OCI-LY7 (cell line): ENCODE measurements around the gene SPRYD7. TPM values are rescaled to one million over a fixed set of nuclear protein-coding genes. Genes with fewer than 3 reads are reported as not detected.
A peak's percentile ranks its signal among the peaks of the same experiment; 100 is the strongest.

Experiments used
- Bru-seq: library from RNA; stranded (reverse); fragments of 400-500 nt; gene quantifications from one replicate; lab custom pipeline; 2021; lab: Mats Ljungman, UMichigan
- BruChase-seq, 2 experiments: library from RNA; stranded (reverse); fragments of 400-500 nt; gene quantifications; one replicate each; lab custom pipeline; 2021; lab: Mats Ljungman, UMichigan
- BruUV-seq: library from RNA; stranded (reverse); fragments of 400-500 nt; replicated peaks from 2 replicates; lab custom pipeline; 2021; lab: Mats Ljungman, UMichigan
- CTCF ChIA-PET: fragments of 300-600 bp; sonication (Branson Sonifier 250); formaldehyde crosslinking; loops from one replicate; lab custom pipeline; 2022; ENCODE audit warnings: antibody characterized with exemption; ENCODE audit not compliant: unreplicated experiment; lab: Charles Lee
- POLR2A ChIA-PET: fragments of 300-600 bp; sonication (Branson Sonifier 250); formaldehyde crosslinking; loops from one replicate; lab custom pipeline; 2022; ENCODE audit warnings: antibody characterized with exemption; lab: Charles Lee
- DNase-seq: peaks from one replicate; pipeline ENCODE4 v3.0.0-alpha.2; 2015; ENCODE audit warnings: low spot score
- H2AFZ ChIP-seq: fragments of 200-600 bp; sonication (generic), shearing (Covaris generic); 2 replicates; pipeline ENCODE4 v1.6.1; 2014; ENCODE audit warnings: mild to moderate bottlenecking, antibody characterized with exemption, low read length, moderate library complexity
- H3K27ac ChIP-seq: fragments of 200-600 bp; sonication (generic); 2 replicates; pipeline ENCODE4 v1.5.1; 2014; ENCODE audit warnings: mixed run types, low read depth, mild to moderate bottlenecking, moderate library complexity, low read length, inconsistent platforms; ENCODE audit not compliant: poor library complexity, severe bottlenecking
- H3K36me3 ChIP-seq: fragments of 200-600 bp; sonication (generic); 2 replicates; pipeline ENCODE4 v1.6.1; 2014; ENCODE audit warnings: mild to moderate bottlenecking, antibody characterized with exemption, low read length, moderate library complexity, mixed read lengths; ENCODE audit not compliant: insufficient read depth
- H3K4me1 ChIP-seq: fragments of 200-600 bp; sonication (generic); 2 replicates; pipeline ENCODE4 v1.5.1; 2014; ENCODE audit warnings: mild to moderate bottlenecking, low read length; ENCODE audit not compliant: insufficient read depth, poor library complexity, severe bottlenecking
- H3K4me2 ChIP-seq: fragments of 200-600 bp; sonication (generic); 2 replicates; pipeline ENCODE4 v1.6.1; 2014; ENCODE audit warnings: mild to moderate bottlenecking, low read length
- H3K4me3 ChIP-seq: fragments of 200-600 bp; sonication (generic); 2 replicates; pipeline ENCODE4 v1.5.1; 2014; ENCODE audit warnings: mild to moderate bottlenecking, low read depth, low read length; ENCODE audit not compliant: poor library complexity, severe bottlenecking
- H3K79me2 ChIP-seq: fragments of 200-600 bp; sonication (generic); 2 replicates; pipeline ENCODE4 v1.6.1; 2016; ENCODE audit warnings: low read depth, mild to moderate bottlenecking, low read length, moderate library complexity, mixed read lengths; ENCODE audit not compliant: insufficient read depth
- H3K9me2 ChIP-seq: fragments of 200-600 bp; sonication (generic); 2 replicates; pipeline ENCODE4 v1.6.1; 2016; ENCODE audit warnings: mild to moderate bottlenecking, low read length, mixed read lengths; ENCODE audit not compliant: insufficient read depth
- H3K9me3 ChIP-seq: fragments of 200-600 bp; sonication (generic); 2 replicates; pipeline ENCODE4 v1.6.1; 2014; ENCODE audit warnings: mild to moderate bottlenecking, mixed run types, low read length, mixed read lengths
- H4K20me1 ChIP-seq: fragments of 200-600 bp; sonication (generic); 2 replicates; pipeline ENCODE4 v1.6.1; 2014; ENCODE audit warnings: mild to moderate bottlenecking, antibody characterized with exemption, low read length, moderate library complexity, mixed read lengths; ENCODE audit not compliant: insufficient read depth
- CTCF ChIP-seq: fragments of 200-600 bp; sonication (generic); conservative IDR thresholded peaks from 2 replicates; pipeline ENCODE4 v1.5.1; 2014; ENCODE audit warnings: mild to moderate bottlenecking, antibody characterized with exemption, low read length, moderate library complexity, mixed read lengths
- EZH2phosphoT487 ChIP-seq: fragments of 200-600 bp; sonication (generic); IDR thresholded peaks from 2 replicates; pipeline ENCODE4 v1.6.1; 2018; ENCODE audit warnings: low read depth, borderline replicate concordance, mild to moderate bottlenecking, mixed run types, antibody characterized with exemption, low read length, moderate library complexity, mixed read lengths
- intact Hi-C: fragments of 100-400 bp; cut with micrococcal nuclease; formaldehyde crosslinking; loops from one replicate; pipeline ENCODE4 v1.10.0; 2022; ENCODE audit not compliant: unreplicated experiment
- long read RNA-seq: library from polyadenylated mRNA; stranded (forward); transcript quantifications from one replicate; pipeline ENCODE4 v2.0.0, GENCODE V29; 2022
- total RNA-seq, 2 experiments: library from RNA; depleted of rRNA in 1 of 2; stranded (reverse); fragments of >200 nt in 1 of 2; shearing (Covaris generic) in 1 of 2; gene quantifications; 2 replicates each; pipeline ENCODE4 v1.2.3, GENCODE V29; 2014 to 2022

The SPRYD7 gene
- total RNA-seq (2014; rRNA removed; shearing (Covaris generic)) (5.0 and 6.8 TPM in 2 replicates), total RNA-seq (2022) (10.6 and 13.2 TPM in 2 replicates), Bru-seq, nascent RNA (percentile 62 among the genes with signal in this experiment), BruChase-seq, experiment 1, labeled RNA remaining after a 6-hour chase (percentile 58 among the genes with signal in this experiment), BruChase-seq, experiment 2, labeled RNA remaining after a 2-hour chase (percentile 60 among the genes with signal in this experiment)
- long read RNA-seq, transcript SPRYD7-201 (5 exons, 3,053 nt): major isoform, 31 of 52 reads
- long read RNA-seq, partial matches to known transcripts: 10 of 52 reads
- long read RNA-seq, other reads (novel, unspliced or antisense): 6 of 52 reads

GRCh38 chr13:49936075-49936967 is at the start of gene SPRYD7:
SPRYD7 (minus strand) TSS chr13:49936340; CDS start chr13:49936235, 105 bp downstream.
- Histone ChIP-seq H4K20me1 (no peaks in the 10 kb centered on the region), H3K36me3 (no peaks in the 10 kb centered on the region), H3K4me2 (peak within 1 kb of the TSS; percentile 97), H3K9me3 (no peaks in the 10 kb centered on the region), H3K9me2 (no peaks in the 10 kb centered on the region), H3K27ac (peak within 1 kb of the TSS; percentile 34), H3K4me3 (peak within 1 kb of the TSS; percentile 81), H3K4me1 (peaks cover 29% of the 10 kb centered on the region), H3K79me2 (peaks cover 5% of the 10 kb centered on the region; the same call in 1 of the 2 replicates), H2AFZ (peak within 1 kb of the TSS; percentile 89)
- DNase-seq: peak; percentile 98
- ChIA-PET POLR2A (interaction anchor here (0.5 to 2.3 kb wide), 10 partner anchors 14 to 846 kb away, joined by 3 to 8 read pairs (median 3); partner anchors contain the start of gene KPNA3), CTCF (interaction anchor here (0.6 to 1.1 kb wide), 9 partner anchors 9 to 1057 kb away, joined by 3 to 4 read pairs (median 3); partner anchors contain the start of gene KPNA3)
- no peak for TF ChIP-seq EZH2phosphoT487
- peak; percentile 84 for TF ChIP-seq CTCF
- intact Hi-C loops: loop anchor here (1.0 to 5.0 kb wide), 5 partner anchors 61 to 976 kb away; partner anchors contain the start of genes KPNA3 and TRIM13
- no TSS peak for BruUV-seq

- no peak for TF ChIP-seq CTCF
- no peak for TF ChIP-seq EZH2phosphoT487
- intact Hi-C loops: no loop called here
- CTCF ChIA-PET: no interaction called here
These were observed 49.0 kb upstream of the SPRYD7 start for GRCh38 chr13:49985129-49985528.

More at GRCh38 chr13:49985129-49985528, 49.0 kb upstream of the SPRYD7 start:
- Histone ChIP-seq H3K4me3 (no peak overlapping the region), H3K36me3 (peaks cover 40% of the 10 kb centered on the region), H3K4me1 (peaks cover 11% of the 10 kb centered on the region), H2AFZ (no peak overlapping the region), H3K79me2 (no peaks in the 10 kb centered on the region), H3K4me2 (peak overlapping the region; percentile 10; the same call in 1 of the 2 replicates), H3K27ac (no peak overlapping the region), H4K20me1 (no peaks in the 10 kb centered on the region), H3K9me2 (no peaks in the 10 kb centered on the region), H3K9me3 (no peaks in the 10 kb centered on the region)
- POLR2A ChIA-PET: interaction anchor here (0.6 to 0.7 kb wide), 5 partner anchors 21 to 935 kb away, joined by 3 to 4 read pairs (median 4); no protein-coding TSS in a partner anchor
- no TSS peak for BruUV-seq
- peak; percentile 43 for DNase-seq
